H9 (cell line): Measurements from ENCODE around the gene SPINT1. TPM values are rescaled to one million over a fixed set of nuclear protein-coding genes. Genes with fewer than 3 reads are reported as not detected.
A peak's percentile ranks its signal among the peaks of the same experiment; 100 is the strongest.

Experiments
- DNase-seq: peaks from one replicate; pipeline ENCODE4 v3.0.0-alpha.2; 2017
- H2AFZ ChIP-seq: one replicate; pipeline ENCODE4 v1.6.1; 2013; ENCODE audit warnings: mild to moderate bottlenecking, low read length, control low read depth, moderate library complexity
- H2AK5ac ChIP-seq: 2 replicates; pipeline ENCODE4 v1.6.1; 2013; ENCODE audit warnings: low read length, control low read depth, mixed read lengths; ENCODE audit not compliant: insufficient read length
- H2BK120ac ChIP-seq: one replicate; pipeline ENCODE4 v1.6.1; 2013; ENCODE audit warnings: low read depth, mild to moderate bottlenecking, low read length, control low read depth, inconsistent platforms; ENCODE audit not compliant: poor library complexity, severe bottlenecking
- H2BK12ac ChIP-seq: 2 replicates; pipeline ENCODE4 v1.6.1; 2013; ENCODE audit warnings: low read length, control low read depth, mixed read lengths, low read depth; ENCODE audit not compliant: insufficient read length
- H2BK15ac ChIP-seq: 2 replicates; pipeline ENCODE4 v1.6.1; 2013; ENCODE audit warnings: low read depth, low read length, control low read depth
- H2BK20ac ChIP-seq: one replicate; pipeline ENCODE4 v1.6.1; 2013; ENCODE audit warnings: low read depth, mild to moderate bottlenecking, low read length, control low read depth, inconsistent platforms; ENCODE audit not compliant: poor library complexity, severe bottlenecking
- H2BK5ac ChIP-seq: 2 replicates; pipeline ENCODE4 v1.6.1; 2013; ENCODE audit warnings: low read length, control low read depth, mixed read lengths; ENCODE audit not compliant: insufficient read length
- H3K14ac ChIP-seq: 2 replicates; pipeline ENCODE4 v1.6.1; 2013; ENCODE audit warnings: low read length, control low read depth; ENCODE audit not compliant: insufficient read depth
- H3K18ac ChIP-seq: 2 replicates; pipeline ENCODE4 v1.6.1; 2013; ENCODE audit warnings: low read depth, mild to moderate bottlenecking, mixed read lengths, low read length, control low read depth; ENCODE audit not compliant: insufficient read length
- H3K23ac ChIP-seq: 2 replicates; pipeline ENCODE4 v1.6.1; 2013; ENCODE audit warnings: low read length, control low read depth, mixed read lengths, low read depth; ENCODE audit not compliant: insufficient read length
- H3K23me2 ChIP-seq: 2 replicates; pipeline ENCODE4 v1.6.1; 2013; ENCODE audit warnings: low read depth, mild to moderate bottlenecking, mixed read lengths, low read length, control low read depth; ENCODE audit not compliant: insufficient read length, poor library complexity, severe bottlenecking
- H3K27ac ChIP-seq: 2 replicates; pipeline ENCODE4 v1.5.1; 2013; ENCODE audit warnings: low read length, control low read depth, mixed read lengths, low read depth; ENCODE audit not compliant: insufficient read length
- H3K27me3 ChIP-seq: 2 replicates; pipeline ENCODE4 v1.6.1; 2013; ENCODE audit warnings: low read length, control low read depth, inconsistent platforms; ENCODE audit not compliant: insufficient read depth
- H3K4ac ChIP-seq: 2 replicates; pipeline ENCODE4 v1.6.1; 2013; ENCODE audit warnings: low read depth, mild to moderate bottlenecking, control low read depth, inconsistent platforms, low read length, moderate library complexity
- H3K4me1 ChIP-seq: 2 replicates; pipeline ENCODE4 v1.6.1; 2013; ENCODE audit warnings: low read length, control low read depth, inconsistent platforms; ENCODE audit not compliant: insufficient read depth
- H3K4me2 ChIP-seq: 2 replicates; pipeline ENCODE4 v1.6.1; 2013; ENCODE audit warnings: low read length, control low read depth, mixed read lengths; ENCODE audit not compliant: insufficient read length, insufficient read depth
- H3K56ac ChIP-seq: 2 replicates; pipeline ENCODE4 v1.6.1; 2013; ENCODE audit warnings: low read depth, mild to moderate bottlenecking, mixed read lengths, low read length, control low read depth; ENCODE audit not compliant: insufficient read length
- H3K79me1 ChIP-seq: 2 replicates; pipeline ENCODE4 v1.6.1; 2013; ENCODE audit warnings: low read depth, mild to moderate bottlenecking, moderate library complexity, low read length, control low read depth, inconsistent platforms; ENCODE audit not compliant: insufficient read depth, poor library complexity, severe bottlenecking
- H3K79me2 ChIP-seq: 2 replicates; pipeline ENCODE4 v1.6.1; 2013; ENCODE audit warnings: low read length, control low read depth, inconsistent platforms; ENCODE audit not compliant: insufficient read depth
- H3K9ac ChIP-seq: 2 replicates; pipeline ENCODE4 v1.6.1; 2013; ENCODE audit warnings: low read length, control low read depth, mixed read lengths; ENCODE audit not compliant: insufficient read length; ENCODE audit errors: extremely low read depth
- H3K9me3 ChIP-seq: one replicate; pipeline ENCODE4 v1.6.1; 2013; ENCODE audit warnings: low read depth, low read length, inconsistent platforms; ENCODE audit not compliant: control insufficient read depth
- H3T11ph ChIP-seq: one replicate; pipeline ENCODE4 v1.6.1; 2013; ENCODE audit warnings: mild to moderate bottlenecking, low read length, control low read depth, inconsistent platforms
- H4K20me1 ChIP-seq: one replicate; pipeline ENCODE4 v1.6.1; 2013; ENCODE audit not compliant: control insufficient read depth, insufficient read length, insufficient read depth
- H4K5ac ChIP-seq: 2 replicates; pipeline ENCODE4 v1.6.1; 2013; ENCODE audit warnings: low read depth, mild to moderate bottlenecking, mixed read lengths, low read length, control low read depth; ENCODE audit not compliant: insufficient read length
- H4K8ac ChIP-seq: replicated peaks from 2 replicates; pipeline ENCODE4 v1.6.1; 2013; ENCODE audit warnings: low read length, control low read depth, mixed read lengths, low read depth; ENCODE audit not compliant: insufficient read length
- H4K91ac ChIP-seq: 2 replicates; pipeline ENCODE4 v1.6.1; 2013; ENCODE audit warnings: low read depth, mild to moderate bottlenecking, moderate library complexity, mixed read lengths, low read length, control low read depth; ENCODE audit not compliant: insufficient read length
- H3K27ac Mint-ChIP-seq, 3 experiments: 2 replicates in 2 of 3; 3 replicates in 1 of 3; pipeline ENCODE4 v1.8.0; 2020 to 2021; ENCODE audit warnings: mixed read lengths in 3 of 3, mild to moderate bottlenecking in 1 of 3, moderate library complexity in 1 of 3
- H3K27me3 Mint-ChIP-seq: 2 replicates; pipeline ENCODE4 v1.8.0; 2021; ENCODE audit warnings: low read depth, mild to moderate bottlenecking, moderate library complexity, mixed read lengths
- H3K36me3 Mint-ChIP-seq, 3 experiments: 2 replicates in 2 of 3; 3 replicates in 1 of 3; pipeline ENCODE4 v1.8.0; 2020 to 2021; ENCODE audit warnings: low read depth in 3 of 3, mixed read lengths in 3 of 3; ENCODE audit not compliant: insufficient read depth in 1 of 3
- H3K4me1 Mint-ChIP-seq, 2 experiments: 2 replicates each; pipeline ENCODE4 v1.8.0; 2020; ENCODE audit warnings: mixed read lengths in 2 of 2
- H3K4me3 Mint-ChIP-seq, 2 experiments: 2 replicates in 1 of 2; 3 replicates in 1 of 2; pipeline ENCODE4 v1.8.0; 2020 to 2021; ENCODE audit warnings: mild to moderate bottlenecking in 2 of 2, mixed read lengths in 2 of 2, moderate library complexity in 1 of 2
- H3K9me3 Mint-ChIP-seq, 2 experiments: 2 replicates in 1 of 2; 3 replicates in 1 of 2; pipeline ENCODE4 v1.8.0; 2020; ENCODE audit warnings: mild to moderate bottlenecking in 2 of 2, mixed read lengths in 2 of 2, moderate library complexity in 1 of 2
- CTCF ChIP-seq: fragments of 200-600 bp; sonication (generic); conservative IDR thresholded peaks from 3 replicates; pipeline ENCODE4 v1.8.0; 2021; ENCODE audit warnings: antibody characterized with exemption, mild to moderate bottlenecking
- whole genome bisulfite sequencing: extraction: QIAGEN DNeasy Blood & Tissue Kit; methylation state at CpG from one replicate; pipeline ENCODE4 v1.1.7; 2013; ENCODE audit warnings: missing lambda C conversion rate, low lambda C conversion rate, mixed read lengths; ENCODE audit not compliant: insufficient read length; ENCODE audit errors: extremely low coverage; 5-methylcytosine and 5-hydroxymethylcytosine counted together
- total RNA-seq: library from RNA; stranded (reverse); gene quantifications from 2 replicates; pipeline ENCODE4 v1.2.1, GENCODE V29; 2021

SPINT1 gene
- total RNA-seq, 1 experiment from 2014 or later, result 130 TPM

- Histone ChIP-seq H2BK12ac (no peak overlapping the region), H4K91ac (no peak overlapping the region), H3K27me3 (no peaks in the 10 kb centered on the region), H2BK120ac (no peak overlapping the region), H3K79me2 (no peaks in the 10 kb centered on the region), H3K4me2 (no peak overlapping the region), H2BK20ac (no peak overlapping the region), H4K8ac (no peak overlapping the region), H2BK15ac (no peak overlapping the region), H3K23ac (no peak overlapping the region), H3K4ac (no peak overlapping the region), H3K14ac (no peak overlapping the region), H3K79me1 (no peaks in the 10 kb centered on the region), H3K56ac (no peak overlapping the region), H2AK5ac (no peak overlapping the region), H3K4me1 (peaks cover 12% of the 10 kb centered on the region; the same call in 1 of the 2 replicates), H4K5ac (no peak overlapping the region), H3K9me3 (no peaks in the 10 kb centered on the region), H2BK5ac (no peak overlapping the region), H2AFZ (no peak overlapping the region), H3T11ph (no peak overlapping the region), H3K18ac (no peak overlapping the region), H3K23me2 (no peaks in the 10 kb centered on the region), H3K9ac (no peak overlapping the region), H3K27ac (no peak overlapping the region), H4K20me1 (no peaks in the 10 kb centered on the region)
- H3K4me3 Mint-ChIP-seq, result no peak overlapping the region
- no peaks in the 10 kb centered on the region for H3K9me3 Mint-ChIP-seq
- H3K36me3 Mint-ChIP-seq, result peaks cover 13 to 21% (median 14%) of the 10 kb centered on the region in 3 experiments; a peak in 5 of 7 replicates
- DNase-seq, result no peak
- no peak for TF ChIP-seq CTCF
- H3K27me3 Mint-ChIP-seq, result no peaks in the 10 kb centered on the region
- peak overlapping the region in 2 of 3 experiments; percentile 37 to 89; a peak in 3 of 7 replicates for H3K27ac Mint-ChIP-seq
- peaks cover 32 to 38% of the 10 kb centered on the region in 2 experiments for H3K4me1 Mint-ChIP-seq
- no CpG with 5 or more reads among the region's 5 CpGs for WGBS
These were observed 47.3 kb upstream of the SPINT1 start for GRCh38 chr15:40796512-40796911.
